Ishikawa (cell line): ENCODE results near the gene RADIL.

ENCODE experiments used
- CEBPB ChIP-seq: IDR thresholded peaks from 2 replicates; pipeline ENCODE4 v1.6.1; 2012
- EGR1 ChIP-seq: IDR thresholded peaks from 2 replicates; pipeline ENCODE4 v1.6.1; 2012
- MAX ChIP-seq: IDR thresholded peaks from 2 replicates; pipeline ENCODE4 v1.6.1; 2012
- RAD21 ChIP-seq: IDR thresholded peaks from 2 replicates; pipeline ENCODE4 v1.6.1; 2012; ENCODE audit warnings: low read depth
- REST ChIP-seq: IDR thresholded peaks from 2 replicates; pipeline ENCODE4 v1.6.1; 2012; ENCODE audit warnings: low read depth, mild to moderate bottlenecking
- TAF1 ChIP-seq: IDR thresholded peaks from 2 replicates; pipeline ENCODE4 v1.6.1; 2012; ENCODE audit warnings: low read depth, mild to moderate bottlenecking
- USF1 ChIP-seq: IDR thresholded peaks from 2 replicates; pipeline ENCODE4 v1.6.1; 2012
- YY1 ChIP-seq: IDR thresholded peaks from 2 replicates; pipeline ENCODE4 v1.6.1; 2012; ENCODE audit warnings: low read depth

DNA sequence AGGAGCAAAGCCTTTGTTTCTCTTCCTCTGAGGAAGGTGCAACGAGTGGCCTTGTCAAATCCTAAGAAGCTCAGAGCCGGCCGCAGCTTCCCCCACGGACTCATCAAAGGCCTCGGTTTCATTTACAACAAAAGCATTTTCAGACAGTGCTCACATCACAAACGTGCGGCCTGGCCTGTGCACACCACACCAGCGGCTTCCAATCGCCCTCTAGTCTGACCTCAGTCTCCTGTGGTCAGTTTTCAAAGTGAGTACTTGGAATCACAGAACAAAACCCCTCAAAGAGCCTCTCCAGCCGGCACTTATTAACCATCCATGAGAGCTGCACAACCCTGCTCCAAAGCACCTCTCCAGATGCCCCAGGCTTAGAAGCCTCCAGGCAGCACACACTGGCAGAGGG lies 3.3 kb downstream of the RADIL start:
- no peak for TF ChIP-seq RAD21
- no peak for TF ChIP-seq CEBPB
- no peak for TF ChIP-seq REST
- TF ChIP-seq TAF1: no peak
- no peak for TF ChIP-seq EGR1
- TF ChIP-seq MAX: no peak
- no peak for TF ChIP-seq USF1
- TF ChIP-seq YY1: no peak
